IPS-18c (cell line): ENCODE measurements around the gene STRA6.

Experiments used
- H3K4me3 ChIP-seq: 2 replicates; pipeline ENCODE4 v1.7.0; 2013; ENCODE audit warnings: low read depth, mild to moderate bottlenecking, low read length, moderate library complexity; ENCODE audit not compliant: insufficient read depth
- H3K9me3 ChIP-seq: one replicate; pipeline ENCODE4 v1.6.1; 2013; ENCODE audit warnings: mild to moderate bottlenecking, low read length, moderate library complexity; ENCODE audit not compliant: control insufficient read depth, insufficient read depth

The STRA6 gene

DNA sequence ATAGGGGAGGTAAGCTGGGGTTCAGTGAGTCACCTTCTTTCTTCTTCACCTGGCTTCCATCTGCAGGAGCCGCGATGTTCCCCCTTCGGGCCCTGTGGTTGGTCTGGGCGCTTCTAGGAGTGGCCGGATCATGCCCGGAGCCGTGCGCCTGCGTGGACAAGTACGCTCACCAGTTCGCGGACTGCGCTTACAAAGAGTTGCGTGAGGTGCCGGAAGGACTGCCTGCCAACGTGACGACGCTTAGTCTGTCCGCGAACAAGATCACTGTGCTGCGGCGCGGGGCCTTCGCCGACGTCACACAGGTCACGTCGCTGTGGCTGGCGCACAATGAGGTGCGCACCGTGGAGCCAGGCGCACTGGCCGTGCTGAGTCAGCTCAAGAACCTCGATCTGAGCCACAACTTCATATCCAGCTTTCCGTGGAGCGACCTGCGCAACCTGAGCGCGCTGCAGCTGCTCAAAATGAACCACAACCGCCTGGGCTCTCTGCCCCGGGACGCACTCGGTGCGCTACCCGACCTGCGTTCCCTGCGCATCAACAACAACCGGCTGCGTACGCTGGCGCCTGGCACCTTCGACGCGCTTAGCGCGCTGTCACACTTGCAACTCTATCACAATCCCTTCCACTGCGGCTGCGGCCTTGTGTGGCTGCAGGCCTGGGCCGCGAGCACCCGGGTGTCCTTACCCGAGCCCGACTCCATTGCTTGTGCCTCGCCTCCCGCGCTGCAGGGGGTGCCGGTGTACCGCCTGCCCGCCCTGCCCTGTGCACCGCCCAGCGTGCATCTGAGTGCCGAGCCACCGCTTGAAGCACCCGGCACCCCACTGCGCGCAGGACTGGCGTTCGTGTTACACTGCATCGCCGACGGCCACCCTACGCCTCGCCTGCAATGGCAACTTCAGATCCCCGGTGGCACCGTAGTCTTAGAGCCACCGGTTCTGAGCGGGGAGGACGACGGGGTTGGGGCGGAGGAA, 69.6 kb downstream of the STRA6 start:
- H3K4me3 ChIP-seq, result peak overlapping the region; percentile 36
- H3K9me3 ChIP-seq, result peaks cover 7% of the 10 kb centered on the region

DNA sequence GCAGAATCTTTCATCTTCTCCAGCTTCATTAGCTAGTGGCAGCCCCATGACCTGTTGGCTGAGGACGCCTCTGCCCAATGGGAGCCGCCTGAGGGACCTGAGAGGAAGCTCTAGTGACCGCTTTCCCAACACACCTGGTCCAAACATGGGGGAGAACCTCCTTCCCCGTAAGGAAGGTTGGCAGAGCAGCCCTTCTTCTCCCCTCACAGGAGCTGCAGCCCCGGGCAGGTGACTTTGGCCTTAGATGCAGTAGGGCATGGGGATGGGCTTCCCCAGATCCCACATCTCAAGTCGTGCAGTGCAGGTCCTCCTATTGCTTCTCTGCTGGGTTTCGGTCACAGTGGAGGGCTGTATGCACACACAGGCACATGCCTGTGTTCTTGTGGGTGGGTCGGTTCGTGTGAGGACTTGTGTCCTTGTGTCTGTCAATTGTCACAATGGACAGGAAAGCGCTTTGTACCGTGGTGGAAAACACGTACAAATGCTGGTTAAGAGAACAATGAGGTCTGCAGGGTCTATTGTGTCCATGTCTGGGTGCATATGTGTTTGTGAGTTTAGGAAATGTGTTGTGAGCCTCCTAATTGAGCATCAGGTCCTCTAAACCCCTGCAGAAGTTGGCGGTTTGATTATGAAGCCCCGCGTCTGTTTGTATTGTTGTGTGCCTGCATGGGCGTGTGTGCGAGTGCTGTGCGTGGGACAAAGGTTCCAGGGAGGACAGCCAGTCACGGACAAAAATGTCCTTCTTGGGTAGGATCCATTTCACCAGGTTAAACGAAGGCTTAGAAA, 70.8 kb downstream of the STRA6 start:
- H3K4me3 ChIP-seq, result no peak overlapping the region

GRCh38 chr15:74130849-74131627, 71.5 kb downstream of the STRA6 start:
- peak overlapping the region; percentile 40 for H3K4me3 ChIP-seq
- H3K9me3 ChIP-seq, result peaks cover 7% of the 10 kb centered on the region

More for the DNA sequence above, 70.8 kb downstream of the STRA6 start:
- peaks cover 7% of the 10 kb centered on the region for H3K9me3 ChIP-seq

- peak within 1 kb of the TSS; percentile 55 for H3K4me3 ChIP-seq
- peaks cover 7% of the 10 kb centered on the region for H3K9me3 ChIP-seq
Measured at GRCh38 chr15:74130155-74130848, 72.3 kb downstream of the STRA6 start, which contains the start of gene ISLR2. Gene ISLR2 (plus strand): TSS chr15:74130586. CDS start chr15:74132755, 2,169 bp downstream.

DNA sequence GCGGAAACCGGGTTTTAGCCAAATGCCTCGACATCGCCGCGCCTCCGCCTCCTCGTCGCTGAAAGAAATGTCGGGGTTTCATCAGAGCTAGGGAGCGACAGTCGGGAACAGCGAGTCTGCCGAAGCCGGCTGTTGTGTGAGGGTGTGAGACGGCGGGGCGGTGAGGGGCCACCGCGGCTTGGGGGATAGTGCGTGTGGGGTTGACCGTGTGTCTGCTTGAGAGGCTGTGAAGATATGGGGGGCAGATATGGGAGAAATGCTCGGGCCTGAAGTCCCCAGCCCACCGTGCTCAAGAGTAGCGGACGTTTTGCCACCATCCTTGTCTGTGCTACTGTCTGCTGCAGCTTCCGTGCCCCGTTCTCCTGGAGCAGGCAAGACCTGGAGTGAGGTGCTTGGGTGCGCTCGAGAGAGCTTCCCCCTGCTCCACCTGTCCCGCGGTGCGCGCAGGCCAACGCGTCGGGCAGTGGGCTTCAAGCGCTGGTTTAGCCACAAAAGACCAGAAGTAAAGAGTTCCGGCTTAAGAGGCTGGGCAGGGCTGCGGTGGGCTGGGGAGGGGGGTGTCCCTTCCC, 72.9 kb downstream of the STRA6 start:
- Histone ChIP-seq H3K4me3 (peak overlapping the region; percentile 55), H3K9me3 (peaks cover 7% of the 10 kb centered on the region)
